HUES6 (cell line): ENCODE results near the gene HERPUD1.

Experiments
- H3K27ac ChIP-seq: 2 replicates; pipeline ENCODE4 v1.7.0; 2013; ENCODE audit warnings: low read depth, mild to moderate bottlenecking, low read length, inconsistent platforms
- H3K27me3 ChIP-seq: 2 replicates; pipeline ENCODE4 v1.6.1; 2013; ENCODE audit warnings: low read length; ENCODE audit not compliant: control insufficient read depth, insufficient read depth
- H3K36me3 ChIP-seq: 2 replicates; pipeline ENCODE4 v1.6.1; 2013; ENCODE audit warnings: low read length; ENCODE audit not compliant: control insufficient read depth, insufficient read depth
- H3K4me1 ChIP-seq: 2 replicates; pipeline ENCODE4 v1.6.1; 2013; ENCODE audit warnings: low read length; ENCODE audit not compliant: control insufficient read depth, insufficient read depth
- H3K4me3 ChIP-seq: 2 replicates; pipeline ENCODE4 v1.5.1; 2013; ENCODE audit warnings: low read depth, low read length
- H3K9ac ChIP-seq: one replicate; pipeline ENCODE4 v1.6.1; 2013; ENCODE audit warnings: mild to moderate bottlenecking, low read length
- H3K9me3 ChIP-seq: 2 replicates; pipeline ENCODE4 v1.6.1; 2013; ENCODE audit warnings: low read depth, low read length; ENCODE audit not compliant: control insufficient read depth, insufficient read depth

The HERPUD1 gene

GRCh38 chr16:56993204-56993603 lies 61.3 kb downstream of the HERPUD1 start:
- H3K9ac ChIP-seq, result no peak overlapping the region
- H3K27me3 ChIP-seq, result peaks cover 33% of the 10 kb centered on the region
- H3K4me1 ChIP-seq, result peaks cover 14% of the 10 kb centered on the region
- no peak overlapping the region for H3K4me3 ChIP-seq
- H3K27ac ChIP-seq, result no peak overlapping the region
- H3K36me3 ChIP-seq, result no peaks in the 10 kb centered on the region
- no peaks in the 10 kb centered on the region for H3K9me3 ChIP-seq

GRCh38 chr16:56994311-56994710 lies 62.4 kb downstream of the HERPUD1 start:
- peaks cover 14% of the 10 kb centered on the region for H3K4me1 ChIP-seq
- no peak overlapping the region for H3K9ac ChIP-seq
- no peak overlapping the region for H3K4me3 ChIP-seq
- peaks cover 22% of the 10 kb centered on the region for H3K27me3 ChIP-seq
- no peaks in the 10 kb centered on the region for H3K36me3 ChIP-seq
- no peaks in the 10 kb centered on the region for H3K9me3 ChIP-seq
- no peak overlapping the region for H3K27ac ChIP-seq
